Measurements from ENCODE around the gene DNAH9.
"Not testable (repeated sequence)": the region's sequence is repeated elsewhere in the genome, so short reads cannot be mapped to it uniquely, and the experiment has no call there.

Gene DNAH9

GRCh38 chr17:11916091-11916490, 317.8 kb downstream of the DNAH9 start:
- no peak for DNase-seq (ENCODE audit: low spot score)

- DNase-seq (ENCODE audit: low spot score), result no peak
These were observed 319.1 kb downstream of the DNAH9 start for GRCh38 chr17:11917415-11917814.

- DNase-seq (ENCODE audit: low spot score), result no peak
These were observed 323.0 kb downstream of the DNAH9 start for GRCh38 chr17:11921296-11921695.

DNA sequence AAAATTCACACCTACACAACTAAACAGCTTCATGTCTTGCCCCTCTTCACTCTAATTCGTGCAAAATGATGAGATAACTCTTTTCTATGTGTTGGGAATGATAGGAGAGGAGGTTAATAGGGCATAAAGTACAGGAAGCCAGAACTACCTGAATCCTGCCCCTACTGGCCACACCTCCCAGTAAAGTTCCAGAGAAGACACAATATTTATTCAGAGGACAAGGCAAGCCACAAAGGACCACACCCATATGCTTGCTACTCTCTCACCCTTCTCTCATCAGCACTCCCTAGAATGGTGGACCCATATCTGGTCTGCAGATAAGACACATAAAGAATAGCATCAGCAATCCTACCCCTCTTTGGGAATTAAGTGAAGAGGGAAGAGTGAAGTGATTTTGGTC, 324.4 kb downstream of the DNAH9 start:
- DNase-seq (ENCODE audit: low spot score), result no peak

GRCh38 chr17:11924076-11924475, 325.8 kb downstream of the DNAH9 start:
- DNase-seq (ENCODE audit: low spot score), result no peak

DNA sequence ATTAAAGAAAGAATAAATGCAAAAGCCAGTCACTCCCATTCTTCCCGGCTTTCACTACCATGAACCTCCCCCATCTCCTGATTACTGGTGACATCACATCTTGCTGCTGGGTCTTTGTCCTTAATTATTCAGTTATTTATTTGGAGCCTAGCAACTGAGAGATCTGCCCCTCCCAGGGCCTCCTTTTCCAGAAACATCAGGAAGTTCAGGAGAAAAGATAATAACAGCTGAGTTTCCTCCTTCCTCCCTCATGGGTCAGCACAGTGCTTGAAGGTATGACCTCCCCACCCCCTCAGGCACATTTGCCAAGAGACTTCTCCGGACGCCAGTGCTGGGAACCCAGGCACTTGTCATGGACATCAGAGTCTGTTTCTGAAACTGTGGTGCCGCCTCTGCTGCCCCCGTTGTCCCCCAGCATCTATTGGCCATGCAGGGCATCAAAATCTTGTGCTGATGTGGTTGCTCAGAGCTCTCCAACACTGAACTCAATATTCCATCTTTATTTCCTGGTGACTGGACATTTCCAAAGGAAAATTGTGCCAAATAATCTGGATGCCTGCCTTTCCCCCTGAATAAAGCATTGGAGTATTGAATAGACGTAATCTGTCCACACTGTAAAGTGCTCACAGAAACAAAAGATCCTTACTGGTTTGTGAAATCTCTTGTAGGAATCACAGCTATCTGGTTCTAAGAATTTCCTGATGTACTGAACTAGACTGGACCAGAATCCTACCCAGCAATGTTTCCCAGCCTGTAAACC, 327.2 kb downstream of the DNAH9 start:
- no peak for DNase-seq (ENCODE audit: low spot score)

DNA sequence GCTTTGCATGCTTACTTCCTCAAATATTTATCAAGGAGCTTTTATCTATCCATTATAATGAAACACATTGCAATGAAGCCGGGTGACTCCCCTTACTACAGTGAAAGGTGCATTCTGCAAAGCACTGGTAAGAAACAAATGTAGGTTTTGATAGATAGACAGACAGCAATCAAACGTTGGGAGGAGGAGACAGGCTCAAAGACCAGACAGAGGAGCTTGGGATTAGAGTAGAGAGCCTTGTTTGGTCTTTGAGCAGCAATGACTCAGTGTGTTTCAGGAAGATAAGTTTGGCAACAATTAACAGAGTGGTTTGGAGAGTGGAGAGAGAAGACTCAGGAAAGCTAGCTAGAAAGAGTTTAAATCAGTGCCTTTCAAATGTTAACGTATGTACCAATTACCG, 330.2 kb downstream of the DNAH9 start:
- no peak for DNase-seq (ENCODE audit: low spot score)

DNA sequence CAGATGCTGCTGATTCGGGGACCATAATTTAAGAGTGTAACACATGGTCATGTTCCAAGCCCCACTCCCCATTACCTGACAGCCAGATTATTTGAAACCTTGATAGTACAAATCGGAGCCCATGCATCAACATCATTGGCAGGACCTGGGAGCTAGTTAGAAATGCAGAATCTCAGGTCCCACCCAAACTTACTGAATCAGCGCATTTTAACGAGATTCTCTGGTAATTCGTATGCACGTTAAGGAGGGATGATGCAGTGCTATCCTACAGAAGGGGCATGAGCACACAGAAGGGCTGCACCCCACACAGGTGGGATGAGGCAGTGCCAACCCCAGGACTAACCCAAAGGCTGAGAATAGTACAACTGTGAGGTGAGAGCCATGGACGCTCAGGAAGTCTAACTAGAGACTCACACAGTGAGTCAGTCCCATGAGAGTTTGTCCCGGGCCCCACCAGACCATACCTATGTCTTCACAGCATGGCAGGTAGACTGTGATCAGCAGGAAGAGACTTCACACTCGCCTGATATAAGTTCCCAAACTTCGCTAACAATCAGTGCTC, 334.1 kb downstream of the DNAH9 start:
- no peak for DNase-seq (ENCODE audit: low spot score)

DNA sequence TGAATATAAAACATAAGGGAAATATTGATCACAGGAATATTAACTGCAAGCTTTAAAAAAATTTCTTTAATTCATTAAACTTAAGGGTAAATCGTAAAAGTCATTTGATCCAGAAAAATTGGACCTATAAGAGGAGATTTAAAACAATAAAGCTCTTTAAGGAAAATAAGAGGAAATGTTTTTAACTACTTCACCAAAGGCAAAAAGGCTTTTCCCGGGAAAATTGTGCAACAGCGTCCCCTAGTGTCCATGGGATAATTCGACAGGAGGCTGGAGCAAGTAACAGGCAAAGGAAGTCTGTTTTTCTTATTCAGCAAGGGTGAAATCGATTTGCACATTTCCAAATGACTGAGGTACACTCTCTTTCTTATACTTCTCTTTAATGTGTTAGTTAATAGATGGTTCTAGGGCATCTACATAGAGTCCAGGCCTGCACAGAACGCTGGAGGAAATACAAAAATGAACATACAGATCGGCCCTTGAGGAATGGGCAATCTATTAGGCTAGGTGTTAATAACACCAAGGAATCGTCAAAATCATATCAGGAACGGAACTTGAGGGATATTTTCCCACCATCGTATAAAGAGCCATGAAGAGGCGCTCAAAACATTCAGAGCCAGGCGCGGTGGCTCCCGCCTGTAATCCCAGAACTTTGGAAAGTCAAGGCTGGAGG, 337.6 kb downstream of the DNAH9 start:
- DNase-seq (ENCODE audit: low spot score), result peak; percentile 21

DNA sequence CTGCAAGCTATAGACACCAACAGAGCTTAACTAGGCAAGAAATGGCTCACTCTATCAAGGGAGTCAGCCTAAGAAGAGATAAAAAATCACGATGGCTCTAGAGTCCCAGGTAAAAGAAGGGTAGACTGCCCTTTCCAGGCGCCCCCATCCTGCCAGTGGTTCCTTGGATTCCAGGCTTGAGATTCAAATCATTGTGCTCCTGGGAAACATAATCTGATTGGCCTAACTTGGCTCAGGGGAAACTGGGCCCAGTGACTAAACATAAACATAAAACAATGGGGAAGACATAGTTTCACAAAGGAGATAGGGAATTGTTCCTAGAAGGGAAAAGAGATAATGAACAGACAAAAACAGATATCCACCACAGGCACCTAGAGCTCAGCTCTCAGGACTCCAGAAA, 342.6 kb downstream of the DNAH9 start:
- DNase-seq (ENCODE audit: low spot score), result no peak

DNA sequence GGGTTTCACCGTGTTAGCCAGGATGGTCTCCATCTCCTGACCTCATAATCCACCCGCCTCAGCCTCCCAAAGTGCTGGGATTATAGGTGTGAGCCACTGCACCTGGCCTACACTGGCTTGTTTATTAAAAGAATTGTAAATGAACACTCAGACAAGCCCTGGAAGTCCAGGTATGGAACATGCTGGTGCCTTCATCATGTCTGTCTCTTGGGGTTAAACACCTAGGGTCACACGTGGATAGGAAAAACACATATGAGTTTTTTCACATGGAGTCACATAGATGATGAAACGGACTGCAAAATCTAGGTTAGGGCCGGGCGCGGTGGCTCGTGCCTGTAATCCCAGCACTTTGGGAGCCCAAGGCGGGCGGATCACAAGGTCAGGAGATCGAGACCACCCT, 344.8 kb downstream of the DNAH9 start:
- DNase-seq (ENCODE audit: low spot score), result not testable (repeated sequence)

- no peak for DNase-seq (ENCODE audit: low spot score)
These were observed 345.6 kb downstream of the DNAH9 start for GRCh38 chr17:11943759-11944347.

- DNase-seq (ENCODE audit: low spot score), result no peak
These were observed 346.3 kb downstream of the DNAH9 start for GRCh38 chr17:11944587-11944986.

DNA sequence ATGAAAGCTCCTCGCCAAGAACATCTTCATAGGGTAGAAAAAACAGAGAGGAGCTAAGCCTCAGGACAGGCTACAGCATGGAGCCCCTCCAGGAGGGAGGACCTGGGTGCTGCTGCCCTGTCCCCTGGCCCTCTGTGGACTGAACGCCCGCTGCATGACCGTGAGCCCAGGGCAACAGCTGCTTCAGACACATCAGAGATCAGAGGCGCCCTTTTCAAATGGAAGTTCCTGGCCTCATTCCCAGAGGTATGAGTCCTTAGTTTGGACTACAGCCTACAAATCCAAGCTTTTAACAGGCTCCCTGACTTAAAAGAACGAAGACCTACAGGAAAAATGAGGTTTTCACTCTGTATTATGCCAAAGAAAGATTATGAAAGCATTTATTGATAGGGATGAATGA, 350.5 kb downstream of the DNAH9 start:
- peak; percentile 66 for DNase-seq (ENCODE audit: low spot score)

- not testable (repeated sequence) for DNase-seq (ENCODE audit: low spot score)
These were observed 351.3 kb downstream of the DNAH9 start for GRCh38 chr17:11949571-11949970.

DNA sequence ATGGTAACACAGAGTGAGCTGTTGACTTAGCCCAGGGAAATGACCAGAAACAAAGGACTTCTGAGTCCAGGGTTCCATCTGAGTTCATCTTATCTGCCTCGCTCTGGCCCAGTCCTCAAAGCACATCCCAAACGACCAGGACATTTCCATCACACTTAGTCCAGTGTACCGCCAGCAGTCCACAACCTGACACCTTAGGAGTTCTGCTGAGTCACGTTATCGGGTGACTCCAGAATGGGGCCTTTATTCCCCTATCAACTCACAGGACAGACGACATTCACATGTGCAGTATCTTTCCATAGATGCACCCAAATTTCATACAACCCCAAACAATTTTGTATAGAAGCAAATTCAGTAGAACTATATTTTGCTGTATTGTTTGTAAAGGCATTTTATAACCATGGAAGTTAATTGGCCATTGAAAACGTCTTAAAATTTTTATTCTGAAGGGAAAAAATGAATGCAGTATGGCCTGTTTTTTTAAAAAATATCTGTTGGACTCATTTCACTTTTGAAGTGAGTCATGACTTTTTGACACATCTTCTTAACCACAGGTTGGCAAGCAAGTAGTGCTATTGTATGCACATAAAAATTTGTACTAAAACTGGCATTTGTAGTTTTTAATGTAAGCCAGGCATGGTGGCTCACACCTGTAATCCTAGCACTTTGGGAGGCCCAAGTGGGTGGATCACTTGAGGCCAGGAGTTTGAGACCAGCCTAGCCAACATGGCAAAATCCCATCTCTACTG, 352.7 kb downstream of the DNAH9 start:
- DNase-seq (ENCODE audit: low spot score), result no peak

GRCh38 chr17:11952610-11953009, 354.3 kb downstream of the DNAH9 start:
- DNase-seq (ENCODE audit: low spot score), result no peak

DNA sequence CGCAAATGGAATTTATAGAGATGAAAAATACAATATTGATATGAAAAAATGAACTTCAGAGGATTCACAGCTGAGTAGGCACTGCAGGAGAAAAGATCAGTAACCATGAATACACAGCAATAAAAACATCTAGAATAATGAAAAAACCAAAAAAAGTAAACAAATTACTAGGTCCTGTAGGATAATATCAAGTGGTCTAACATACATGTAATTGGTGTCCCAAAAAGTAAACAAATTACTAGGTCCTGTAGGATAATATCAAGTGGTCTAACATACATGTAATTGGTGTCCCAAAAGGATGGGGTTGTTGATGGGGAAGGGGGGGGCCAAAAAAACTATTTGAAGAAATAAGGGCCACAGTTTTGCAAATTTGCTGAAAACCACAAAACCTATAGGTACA, 355.7 kb downstream of the DNAH9 start:
- no peak for DNase-seq (ENCODE audit: low spot score)

DNA sequence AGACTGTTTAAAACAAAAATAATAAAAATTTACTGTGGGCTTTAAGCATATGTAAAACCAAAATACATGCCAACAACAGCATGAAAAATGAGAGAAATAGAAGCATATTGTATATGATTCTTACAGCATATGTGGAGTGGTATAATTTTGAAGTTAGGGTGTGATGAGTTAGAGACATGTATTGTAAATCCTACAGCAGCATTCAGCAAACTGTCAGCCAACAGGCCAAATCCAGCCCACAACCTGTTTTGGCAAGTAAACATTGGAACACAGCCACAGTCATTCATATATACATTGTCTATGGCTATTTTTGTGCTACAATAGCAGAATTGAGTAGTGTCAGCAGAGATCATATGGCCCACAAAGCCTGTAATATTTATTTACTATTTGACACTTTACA, 356.7 kb downstream of the DNAH9 start:
- DNase-seq (ENCODE audit: low spot score), result no peak

- DNase-seq (ENCODE audit: low spot score), result no peak
These were observed 371.3 kb downstream of the DNAH9 start for GRCh38 chr17:11969565-11969964.

GRCh38 chr17:11972741-11973140, 374.5 kb downstream of the DNAH9 start:
- not testable (repeated sequence) for DNase-seq (ENCODE audit: low spot score)

GRCh38 chr17:11979795-11980194, 381.5 kb downstream of the DNAH9 start:
- DNase-seq (ENCODE audit: low spot score), result no peak

Measured in AG08395 (cell line).